ENCODE results near the gene TMEM156.

Gene TMEM156

DNA sequence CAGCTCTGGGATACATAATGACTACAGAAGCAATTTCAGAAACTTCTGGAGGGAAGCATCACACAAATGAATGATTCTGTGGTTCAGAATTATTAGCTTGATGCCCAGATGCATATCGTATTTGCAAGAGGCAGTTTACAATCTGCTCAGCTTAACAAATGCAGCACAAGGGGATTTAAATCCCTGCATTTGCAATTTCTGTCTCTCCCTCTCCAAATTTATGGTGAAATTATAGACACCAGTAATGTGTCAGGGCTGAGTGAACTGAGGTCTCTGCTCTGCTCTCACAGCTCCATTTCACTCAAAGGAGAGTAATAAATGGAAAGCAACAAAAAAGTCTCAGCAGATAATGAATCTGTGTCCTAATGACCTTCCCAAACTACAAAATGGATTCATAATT is 80.2 kb downstream of the TMEM156 start:
- DNase-seq (ENCODE audit: low read depth in 2 of 2): no peak
- no peak overlapping the region for H3K4me3 ChIP-seq (replicated peaks in 1 of 2; ENCODE audit: low read depth in 2 of 2, low read length in 2 of 2)
- TF ChIP-seq, protein P1, sequence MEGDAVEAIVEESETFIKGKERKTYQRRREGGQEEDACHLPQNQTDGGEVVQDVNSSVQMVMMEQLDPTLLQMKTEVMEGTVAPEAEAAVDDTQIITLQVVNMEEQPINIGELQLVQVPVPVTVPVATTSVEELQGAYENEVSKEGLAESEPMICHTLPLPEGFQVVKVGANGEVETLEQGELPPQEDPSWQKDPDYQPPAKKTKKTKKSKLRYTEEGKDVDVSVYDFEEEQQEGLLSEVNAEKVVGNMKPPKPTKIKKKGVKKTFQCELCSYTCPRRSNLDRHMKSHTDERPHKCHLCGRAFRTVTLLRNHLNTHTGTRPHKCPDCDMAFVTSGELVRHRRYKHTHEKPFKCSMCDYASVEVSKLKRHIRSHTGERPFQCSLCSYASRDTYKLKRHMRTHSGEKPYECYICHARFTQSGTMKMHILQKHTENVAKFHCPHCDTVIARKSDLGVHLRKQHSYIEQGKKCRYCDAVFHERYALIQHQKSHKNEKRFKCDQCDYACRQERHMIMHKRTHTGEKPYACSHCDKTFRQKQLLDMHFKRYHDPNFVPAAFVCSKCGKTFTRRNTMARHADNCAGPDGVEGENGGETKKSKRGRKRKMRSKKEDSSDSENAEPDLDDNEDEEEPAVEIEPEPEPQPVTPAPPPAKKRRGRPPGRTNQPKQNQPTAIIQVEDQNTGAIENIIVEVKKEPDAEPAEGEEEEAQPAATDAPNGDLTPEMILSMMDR (IDR thresholded peaks at IDR 0.05; ENCODE audit: low read depth, low read length): no peak

DNA sequence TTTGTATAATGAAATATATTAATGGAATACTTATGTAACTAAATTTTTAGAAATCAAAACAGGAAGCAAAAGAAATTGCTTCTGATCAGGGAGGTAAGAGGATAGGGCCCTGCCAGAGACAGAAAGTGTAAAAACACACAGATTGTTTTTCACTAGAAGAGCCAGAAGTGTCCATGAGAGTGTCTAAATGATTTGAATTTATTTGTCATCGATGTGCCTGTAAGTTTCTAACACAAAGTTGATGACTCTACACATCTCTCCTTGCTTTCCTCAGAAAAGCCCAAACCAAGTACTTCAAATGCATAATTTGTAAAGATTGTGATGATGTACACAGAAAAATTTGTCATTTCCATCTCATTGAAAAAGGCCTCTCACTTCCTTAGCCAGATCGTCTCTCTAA is 80.6 kb downstream of the TMEM156 start:
- DNase-seq (ENCODE audit: low read depth in 2 of 2): no peak
- TF ChIP-seq, protein P1 (IDR thresholded peaks at IDR 0.05; ENCODE audit: low read depth, low read length): no peak
- no peak overlapping the region for H3K4me3 ChIP-seq (replicated peaks in 1 of 2; ENCODE audit: low read depth in 2 of 2, low read length in 2 of 2)

DNA sequence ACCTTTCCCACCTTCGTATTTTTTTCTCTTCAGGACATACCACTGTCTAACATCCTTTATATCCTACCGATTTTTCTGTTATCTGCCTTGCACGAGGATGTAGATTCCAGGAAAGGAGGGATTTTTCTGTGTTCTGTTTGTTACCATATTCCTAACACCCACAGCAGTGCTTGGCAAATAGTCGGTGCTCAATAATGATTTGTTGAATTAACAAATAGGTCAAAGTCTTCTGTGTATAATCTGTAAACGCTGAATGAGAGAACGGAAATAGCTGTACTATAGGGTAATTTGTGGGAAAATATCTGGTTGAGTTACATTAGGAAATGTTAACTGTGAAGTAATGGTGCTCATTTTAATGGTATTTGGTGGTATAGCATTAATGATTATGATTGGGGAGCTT is 81.5 kb downstream of the TMEM156 start:
- no peak overlapping the region for H3K4me3 ChIP-seq (replicated peaks in 1 of 2; ENCODE audit: low read depth in 2 of 2, low read length in 2 of 2)
- peak in 1 of 2 donors; percentile 19 for DNase-seq (ENCODE audit: low read depth in 2 of 2)
- TF ChIP-seq, protein P1 (IDR thresholded peaks at IDR 0.05; ENCODE audit: low read depth, low read length): no peak

DNA sequence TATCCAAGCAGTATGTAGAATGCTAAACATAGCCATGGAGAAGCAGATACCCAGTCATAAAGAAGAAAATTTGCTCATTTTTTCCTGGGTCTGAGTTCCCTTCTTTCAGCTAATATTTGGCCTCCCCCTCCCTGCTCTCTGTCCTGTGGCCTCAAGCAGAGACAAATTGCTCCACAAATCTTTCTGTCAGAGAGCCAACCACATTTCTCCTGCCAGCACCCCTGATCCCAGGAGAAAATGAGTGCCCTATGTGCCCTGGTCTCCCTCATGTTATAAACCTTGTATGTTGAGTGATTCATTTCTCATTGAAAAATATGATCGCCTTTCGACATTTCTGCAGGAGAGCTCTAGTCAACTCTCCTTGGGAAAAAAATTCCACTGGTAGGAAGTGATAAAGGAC is 82.0 kb downstream of the TMEM156 start:
- no peak overlapping the region for H3K4me3 ChIP-seq (replicated peaks in 1 of 2; ENCODE audit: low read depth in 2 of 2, low read length in 2 of 2)
- TF ChIP-seq, protein P1 (IDR thresholded peaks at IDR 0.05; ENCODE audit: low read depth, low read length): no peak
- DNase-seq (ENCODE audit: low read depth in 2 of 2): peak; percentile 50 to 59

DNA sequence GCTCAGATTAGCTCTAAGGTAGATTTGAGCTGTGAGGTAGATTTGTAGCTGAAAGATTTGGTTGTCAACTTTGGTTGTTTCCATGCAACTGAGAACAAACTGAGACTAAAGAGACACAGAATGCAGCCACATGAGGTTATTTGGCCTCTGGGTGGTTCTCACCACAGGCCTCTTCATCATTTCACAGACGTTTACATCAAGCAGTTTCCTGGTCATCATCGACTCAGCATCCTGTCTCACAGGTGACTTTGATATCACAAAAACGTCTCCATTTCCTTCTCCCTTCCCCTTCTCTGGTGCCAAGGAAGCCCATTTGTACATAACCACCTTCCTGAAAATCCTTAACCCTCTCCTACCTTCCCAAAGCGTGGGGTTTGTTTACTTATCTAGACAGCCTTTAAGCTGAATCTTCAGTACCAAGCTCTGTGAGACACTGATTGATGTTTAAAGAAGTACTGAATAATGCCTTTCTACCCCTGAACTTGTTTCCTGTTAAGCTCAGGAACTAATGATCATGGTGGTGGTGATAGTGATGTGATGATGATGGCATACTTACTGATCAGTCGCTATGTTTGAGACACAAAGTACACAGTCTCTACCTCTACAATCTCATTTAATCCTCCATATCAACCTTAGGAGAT is 82.7 kb downstream of the TMEM156 start:
- TF ChIP-seq, protein P1 (IDR thresholded peaks at IDR 0.05; ENCODE audit: low read depth, low read length): no peak
- no peak overlapping the region for H3K4me3 ChIP-seq (replicated peaks in 1 of 2; ENCODE audit: low read depth in 2 of 2, low read length in 2 of 2)
- DNase-seq (ENCODE audit: low read depth in 2 of 2): peak; percentile 35 to 60

DNA sequence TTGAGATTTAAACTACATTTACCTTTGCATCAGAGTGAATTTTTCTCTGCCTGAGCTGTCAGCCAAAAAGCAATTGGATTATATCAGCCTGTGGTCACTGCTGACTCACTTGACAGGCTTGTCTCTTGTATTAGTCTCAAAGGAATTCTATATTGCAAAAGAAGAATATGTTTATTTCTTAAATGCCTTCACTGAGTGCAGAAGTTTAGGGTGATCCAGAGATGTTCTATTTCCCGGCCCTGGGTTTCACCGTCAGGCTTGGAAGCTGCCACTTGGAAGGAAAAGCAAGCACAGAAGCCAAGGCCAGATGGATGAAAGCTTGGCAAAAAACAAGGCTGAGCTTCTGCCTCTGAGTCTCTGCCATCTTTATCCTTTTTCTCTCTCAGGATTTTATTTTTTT is 83.7 kb downstream of the TMEM156 start:
- H3K4me3 ChIP-seq (replicated peaks in 1 of 2; ENCODE audit: low read depth in 2 of 2, low read length in 2 of 2): no peak overlapping the region
- peak; percentile 93 to 94 for DNase-seq (ENCODE audit: low read depth in 2 of 2)
- TF ChIP-seq, protein P1 (IDR thresholded peaks at IDR 0.05; ENCODE audit: low read depth, low read length): no peak

DNA sequence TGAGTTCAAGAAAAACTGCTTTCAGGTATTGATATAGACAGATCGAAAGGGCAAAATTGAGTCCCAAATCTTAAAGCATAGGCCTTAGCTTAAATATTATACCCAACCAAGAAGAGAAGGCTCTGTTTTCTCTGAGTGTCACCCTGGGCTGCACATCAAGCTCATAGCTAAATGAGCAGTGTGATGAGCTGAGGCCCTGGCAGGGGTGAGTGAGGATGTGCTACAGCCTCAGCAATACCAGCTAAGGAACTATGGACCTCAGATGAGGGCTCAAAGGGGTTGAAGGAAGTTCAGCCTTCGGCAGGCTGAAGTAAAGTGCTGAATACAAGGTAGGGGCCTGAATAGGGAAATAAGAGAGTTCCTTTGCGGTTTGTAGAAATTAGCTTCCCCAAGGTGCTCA is 85.3 kb downstream of the TMEM156 start:
- no peak for DNase-seq (ENCODE audit: low read depth in 2 of 2)
- H3K4me3 ChIP-seq (replicated peaks in 1 of 2; ENCODE audit: low read depth in 2 of 2, low read length in 2 of 2): no peak overlapping the region
- TF ChIP-seq, protein P1 (IDR thresholded peaks at IDR 0.05; ENCODE audit: low read depth, low read length): no peak
